Progenitor cell of endocrine pancreas (in vitro differentiated cells): ENCODE data around the gene JUP. TPM values are rescaled to one million over a fixed set of nuclear protein-coding genes. Genes with fewer than 3 reads are reported as not detected.

ENCODE experiments used
- DNase-seq: peaks from one replicate; pipeline ENCODE4 v3.0.0; 2021; ENCODE audit warnings: low spot score; ENCODE audit not compliant: unreplicated experiment
- H3K27ac Mint-ChIP-seq: 2 replicates; pipeline ENCODE4 v1.8.0; 2021; ENCODE audit warnings: mild to moderate bottlenecking, moderate library complexity, mixed read lengths
- H3K27me3 Mint-ChIP-seq: 2 replicates; pipeline ENCODE4 v1.8.0; 2021; ENCODE audit warnings: mixed read lengths
- H3K36me3 Mint-ChIP-seq: 2 replicates; pipeline ENCODE4 v1.8.0; 2022; ENCODE audit warnings: mixed read lengths; ENCODE audit not compliant: insufficient read depth
- H3K4me1 Mint-ChIP-seq: 2 replicates; pipeline ENCODE4 v1.8.0; 2021; ENCODE audit warnings: low read depth, mixed read lengths
- H3K4me3 Mint-ChIP-seq: 2 replicates; pipeline ENCODE4 v1.8.0; 2021; ENCODE audit warnings: low read depth, mild to moderate bottlenecking, moderate library complexity, mixed read lengths
- H3K9me3 Mint-ChIP-seq: 2 replicates; pipeline ENCODE4 v1.8.0; 2021; ENCODE audit warnings: low read depth, mixed read lengths
- CTCF ChIP-seq: fragments of 200-600 bp; sonication (generic); IDR thresholded peaks from one replicate; pipeline ENCODE4 v1.5.0; 2021; ENCODE audit warnings: antibody characterized with exemption, mild to moderate bottlenecking; ENCODE audit not compliant: unreplicated experiment
- total RNA-seq: library from RNA; stranded (reverse); gene quantifications from 2 replicates; pipeline ENCODE4 v1.2.1, GENCODE V29; 2021

JUP gene
- total RNA-seq, 1 donor from 2014 or later, result 195 TPM

- no peak within 1 kb of the TSS for H3K27ac Mint-ChIP-seq
- H3K9me3 Mint-ChIP-seq, result no peaks in the 10 kb centered on the region
- DNase-seq, result no peak
- peaks cover 5% of the 10 kb centered on the region for H3K27me3 Mint-ChIP-seq
- no peaks in the 10 kb centered on the region for H3K36me3 Mint-ChIP-seq
- no peak for TF ChIP-seq CTCF
- no peak within 1 kb of the TSS for H3K4me3 Mint-ChIP-seq
- H3K4me1 Mint-ChIP-seq, result peaks cover 5% of the 10 kb centered on the region
Measured at GRCh38 chr17:41711669-41712400, 74.7 kb downstream of the JUP start, which contains the start of gene GAST. Gene GAST, plus strand, starts transcription at chr17:41712331. Its CDS starts 3,106 bp downstream, at chr17:41715437.

- no peak for TF ChIP-seq CTCF
- H3K4me1 Mint-ChIP-seq, result peaks cover 6% of the 10 kb centered on the region
- no peaks in the 10 kb centered on the region for H3K36me3 Mint-ChIP-seq
- DNase-seq, result no peak
- H3K27me3 Mint-ChIP-seq, result peaks cover 1% of the 10 kb centered on the region
- no peak overlapping the region for H3K27ac Mint-ChIP-seq
- H3K4me3 Mint-ChIP-seq, result no peak overlapping the region
- no peaks in the 10 kb centered on the region for H3K9me3 Mint-ChIP-seq
Measured at GRCh38 chr17:41710472-41711090, 75.9 kb downstream of the JUP start.

GRCh38 chr17:41707803-41708669 is 78.5 kb downstream of the JUP start:
- TF ChIP-seq CTCF, result no peak
- no peak for DNase-seq
- no peak overlapping the region for H3K4me3 Mint-ChIP-seq
- H3K4me1 Mint-ChIP-seq, result peaks cover 14% of the 10 kb centered on the region
- H3K9me3 Mint-ChIP-seq, result no peaks in the 10 kb centered on the region
- no peaks in the 10 kb centered on the region for H3K36me3 Mint-ChIP-seq
- no peak overlapping the region for H3K27ac Mint-ChIP-seq
- H3K27me3 Mint-ChIP-seq, result peaks cover 8% of the 10 kb centered on the region

GRCh38 chr17:41705271-41705991 is 81.1 kb downstream of the JUP start:
- H3K27ac Mint-ChIP-seq, result no peak overlapping the region
- TF ChIP-seq CTCF, result no peak
- no peak for DNase-seq
- peaks cover 9% of the 10 kb centered on the region for H3K4me1 Mint-ChIP-seq
- H3K4me3 Mint-ChIP-seq, result no peak overlapping the region
- no peaks in the 10 kb centered on the region for H3K9me3 Mint-ChIP-seq
- peaks cover 8% of the 10 kb centered on the region for H3K27me3 Mint-ChIP-seq
- no peaks in the 10 kb centered on the region for H3K36me3 Mint-ChIP-seq

Other genes with a start within 250 kb of the JUP start
- not detected in 2 replicates for gene KRT9, start 214.7 kb downstream of the JUP start, total RNA-seq
- not detected in 2 replicates for gene KRT14, start 199.8 kb downstream of the JUP start, total RNA-seq
- not detected in 2 replicates for gene KRT16, start 173.9 kb downstream of the JUP start, total RNA-seq
- gene KRT17, start 162.1 kb downstream of the JUP start, total RNA-seq, result 0.22 and 0.46 TPM in 2 replicates
- 622 and 652 TPM in 2 replicates for gene EIF1, start 97.8 kb downstream of the JUP start, total RNA-seq
- gene GAST, start 74.4 kb downstream of the JUP start, total RNA-seq, result 28.1 and 32.0 TPM in 2 replicates
- 13.7 and 14.9 TPM in 2 replicates for gene HAP1, start 52.1 kb downstream of the JUP start, total RNA-seq
- 30.4 and 31.7 TPM in 2 replicates for gene P3H4, start 25.2 kb upstream of the JUP start, total RNA-seq
- gene FKBP10, start 26.3 kb upstream of the JUP start, total RNA-seq, result 154 and 155 TPM in 2 replicates
- 105 and 115 TPM in 2 replicates for gene NT5C3B, start 49.5 kb upstream of the JUP start, total RNA-seq
- not detected in 2 replicates for gene KLHL10, start 51.1 kb upstream of the JUP start, total RNA-seq
- gene KLHL11, start 78.7 kb upstream of the JUP start, total RNA-seq, result 16.9 and 19.6 TPM in 2 replicates
- gene ACLY, start 132.2 kb upstream of the JUP start, total RNA-seq, result 186 and 188 TPM in 2 replicates
- gene ODAD4, start 143.9 kb upstream of the JUP start, total RNA-seq, result 6.3 and 7.1 TPM in 2 replicates
- gene CNP, start 180.1 kb upstream of the JUP start, total RNA-seq, result 98.7 and 102 TPM in 2 replicates
- 113 and 117 TPM in 2 replicates for gene DNAJC7, start 230.7 kb upstream of the JUP start, total RNA-seq
- 44.8 and 48.1 TPM in 2 replicates for gene NKIRAS2, start 233.4 kb upstream of the JUP start, total RNA-seq